Neural progenitor cell (in vitro differentiated cells): Measurements from ENCODE around the gene CORO6. TPM values are rescaled to one million over a fixed set of nuclear protein-coding genes. Genes with fewer than 3 reads are reported as not detected.

Experiments
- DNase-seq: peaks from one replicate; pipeline ENCODE4 v3.0.0-alpha.2; 2016; ENCODE audit warnings: low spot score
- H2AFZ ChIP-seq: fragments of 200-600 bp; sonication (generic); replicated peaks from 2 replicates; pipeline ENCODE4 v1.6.1; 2016; ENCODE audit warnings: antibody characterized with exemption
- H3F3A ChIP-seq: fragments of 200-600 bp; sonication (generic); 2 replicates; pipeline ENCODE4 v1.6.1; 2016; ENCODE audit warnings: antibody characterized with exemption, low read depth
- H3K27ac ChIP-seq: fragments of 200-600 bp; sonication (generic); 2 replicates; pipeline ENCODE4 v1.5.1; 2016; ENCODE audit warnings: mild to moderate bottlenecking
- H3K27me3 ChIP-seq: fragments of 200-600 bp; sonication (generic); 2 replicates; pipeline ENCODE4 v1.6.1; 2016; ENCODE audit warnings: mild to moderate bottlenecking, moderate library complexity
- H3K36me3 ChIP-seq: fragments of 200-600 bp; sonication (generic); 2 replicates; pipeline ENCODE4 v1.5.1; 2016
- H3K4me1 ChIP-seq: fragments of 200-600 bp; sonication (generic); 2 replicates; pipeline ENCODE4 v1.6.1; 2016; ENCODE audit warnings: mixed run types
- H3K4me2 ChIP-seq: fragments of 200-600 bp; sonication (generic); 2 replicates; pipeline ENCODE4 v1.6.1; 2016
- H3K4me3 ChIP-seq: fragments of 200-600 bp; sonication (generic); 2 replicates; pipeline ENCODE4 v1.5.1; 2016
- H3K79me2 ChIP-seq: fragments of 200-600 bp; sonication (generic); 2 replicates; pipeline ENCODE4 v1.6.1; 2016; ENCODE audit warnings: low read depth
- H3K9ac ChIP-seq: fragments of 200-600 bp; sonication (generic); 2 replicates; pipeline ENCODE4 v1.6.1; 2016
- H3K9me3 ChIP-seq: fragments of 200-600 bp; sonication (generic); 2 replicates; pipeline ENCODE4 v1.5.1; 2016; ENCODE audit warnings: low read depth
- H4K20me1 ChIP-seq: fragments of 200-600 bp; sonication (generic); 2 replicates; pipeline ENCODE4 v1.6.1; 2016; ENCODE audit warnings: low read depth
- H3K27ac Mint-ChIP-seq: 3 replicates; pipeline ENCODE4 v1.8.0; 2021; ENCODE audit warnings: mixed read lengths
- H3K27me3 Mint-ChIP-seq: 2 replicates; pipeline ENCODE4 v1.8.0; 2022; ENCODE audit warnings: low read depth, mild to moderate bottlenecking, inconsistent platforms, moderate library complexity, mixed read lengths; ENCODE audit not compliant: insufficient read depth
- H3K36me3 Mint-ChIP-seq: 3 replicates; pipeline ENCODE4 v1.8.0; 2021; ENCODE audit warnings: mixed read lengths
- H3K4me1 Mint-ChIP-seq: 3 replicates; pipeline ENCODE4 v1.8.0; 2021; ENCODE audit warnings: mixed read lengths
- H3K4me3 Mint-ChIP-seq: 3 replicates; pipeline ENCODE4 v1.8.0; 2021; ENCODE audit warnings: mild to moderate bottlenecking, moderate library complexity, mixed read lengths
- H3K9me3 Mint-ChIP-seq: 3 replicates; pipeline ENCODE4 v1.8.0; 2020; ENCODE audit warnings: mixed read lengths
- CTCF ChIP-seq: fragments of 200-600 bp; sonication (generic); IDR thresholded peaks from 2 replicates; pipeline ENCODE4 v1.5.1; 2017; ENCODE audit warnings: antibody characterized with exemption, mild to moderate bottlenecking
- EZH2 ChIP-seq: fragments of 200-600 bp; sonication (generic); IDR thresholded peaks from 2 replicates; pipeline ENCODE4 v1.6.1; 2017; ENCODE audit warnings: antibody characterized with exemption, mild to moderate bottlenecking, moderate library complexity
- EZH2phosphoT487 ChIP-seq: fragments of 200-600 bp; sonication (generic); IDR thresholded peaks from 2 replicates; pipeline ENCODE4 v1.6.1; 2017; ENCODE audit warnings: antibody characterized with exemption
- total RNA-seq: library from RNA; depleted of rRNA; stranded (reverse); fragments of >200 nt; gene quantifications from 2 replicates; pipeline ENCODE4 v1.2.3, GENCODE V29; 2015; ENCODE audit warnings: low replicate concordance

CORO6 gene
- total RNA-seq, 1 donor from 2014 or later = 3.9 TPM

GRCh38 chr17:29574732-29575510, 47.8 kb downstream of the CORO6 start:
- Mint-ChIP-seq H3K4me3 (no peak overlapping the region), H3K27me3 (peaks cover 5% of the 10 kb centered on the region), H3K4me1 (peaks cover 16% of the 10 kb centered on the region), H3K27ac (no peak overlapping the region), H3K9me3 (no peaks in the 10 kb centered on the region), H3K36me3 (peaks cover 6% of the 10 kb centered on the region)
- Histone ChIP-seq H3K9ac (no peak overlapping the region), H3F3A (no peaks in the 10 kb centered on the region), H3K27ac (no peak overlapping the region), H3K4me2 (no peak overlapping the region), H3K4me3 (no peak overlapping the region), H4K20me1 (peaks cover 60% of the 10 kb centered on the region), H2AFZ (no peak overlapping the region), H3K36me3 (no peaks in the 10 kb centered on the region), H3K79me2 (peaks cover under 1% of the 10 kb centered on the region), H3K4me1 (peaks cover 9% of the 10 kb centered on the region), H3K9me3 (no peaks in the 10 kb centered on the region), H3K27me3 (no peaks in the 10 kb centered on the region)
- TF ChIP-seq EZH2 (no peak), EZH2phosphoT487 (no peak), CTCF (no peak)
- DNase-seq = no peak

GRCh38 chr17:29573871-29574731, 48.6 kb downstream of the CORO6 start:
- H3K27ac Mint-ChIP-seq = no peak overlapping the region

GRCh38 chr17:29573558-29573869, 49.2 kb downstream of the CORO6 start:
- H4K20me1 ChIP-seq = peaks cover 58% of the 10 kb centered on the region
- H3K9ac ChIP-seq = no peak overlapping the region
- no peak overlapping the region for H3K27ac Mint-ChIP-seq
- H3K9me3 ChIP-seq = no peaks in the 10 kb centered on the region
- peak overlapping the region; percentile 57 for H3K4me3 Mint-ChIP-seq
- no peak overlapping the region for H3K27ac ChIP-seq
- H3K9me3 Mint-ChIP-seq = no peaks in the 10 kb centered on the region
- no peak overlapping the region for H3K4me3 ChIP-seq
- TF ChIP-seq CTCF (no peak), EZH2phosphoT487 (no peak), EZH2 (no peak)
- H3K4me2 ChIP-seq = no peak overlapping the region
- peaks cover 7% of the 10 kb centered on the region for H3K79me2 ChIP-seq
- no peak overlapping the region for H2AFZ ChIP-seq
- peaks cover 23% of the 10 kb centered on the region for H3K4me1 Mint-ChIP-seq
- H3F3A ChIP-seq = peaks cover 8% of the 10 kb centered on the region
- no peaks in the 10 kb centered on the region for H3K36me3 ChIP-seq
- H3K27me3 ChIP-seq = no peaks in the 10 kb centered on the region
- H3K4me1 ChIP-seq = peaks cover 15% of the 10 kb centered on the region
- H3K36me3 Mint-ChIP-seq = peaks cover 6% of the 10 kb centered on the region
- H3K27me3 Mint-ChIP-seq = peaks cover 7% of the 10 kb centered on the region
- DNase-seq = no peak

More at GRCh38 chr17:29573871-29574731, 48.6 kb downstream of the CORO6 start:
- Mint-ChIP-seq H3K4me1 (peaks cover 21% of the 10 kb centered on the region), H3K9me3 (no peaks in the 10 kb centered on the region), H3K27me3 (peaks cover 6% of the 10 kb centered on the region), H3K36me3 (peaks cover 6% of the 10 kb centered on the region), H3K4me3 (no peak overlapping the region)
- Histone ChIP-seq H3K79me2 (peaks cover 7% of the 10 kb centered on the region), H3K36me3 (no peaks in the 10 kb centered on the region), H2AFZ (no peak overlapping the region), H3K4me1 (peaks cover 14% of the 10 kb centered on the region), H4K20me1 (peaks cover 58% of the 10 kb centered on the region), H3K4me3 (no peak overlapping the region), H3K9me3 (no peaks in the 10 kb centered on the region), H3K27me3 (no peaks in the 10 kb centered on the region), H3K4me2 (no peak overlapping the region), H3F3A (peaks cover 3% of the 10 kb centered on the region), H3K27ac (no peak overlapping the region), H3K9ac (no peak overlapping the region)
- no peak for DNase-seq
- TF ChIP-seq CTCF (no peak), EZH2 (no peak), EZH2phosphoT487 (no peak)
